ENCODE results near the gene BHLHE40. TPM values are rescaled to one million over a fixed set of nuclear protein-coding genes. Genes with fewer than 3 reads are reported as not detected.

Gene BHLHE40
- total and polyA plus RNA-seq, 10 of the 15 experiments (the other 5 are each of a cell fraction or from before 2014, with no cell fraction given): 25.2 to 106 (median 51.4) TPM

GRCh38 chr3:5016211-5017161 lies 37.2 kb downstream of the BHLHE40 start (continued):
- TF ChIP-seq RELA (IDR thresholded peaks at IDR 0.05; ENCODE audit: borderline replicate concordance, partially characterized antibody) (no peak), JUND (IDR thresholded peaks at IDR 0.05; ENCODE audit: low read depth, low read length) (no peak), SMARCA5 (IDR thresholded peaks at IDR 0.05) (peak; percentile 90), ZNF622 (IDR thresholded peaks at IDR 0.05) (no peak), E2F8 (IDR thresholded peaks at IDR 0.05; ENCODE audit: low read depth, partially characterized antibody) (no peak), HSF1 (IDR thresholded peaks at IDR 0.05; ENCODE audit: low read depth, low read length) (no peak), CREB1 (IDR thresholded peaks at IDR 0.05; ENCODE audit: low read depth) (no peak), PKNOX1 (IDR thresholded peaks at IDR 0.05) (peak; percentile 73), NR2F1 (conservative IDR thresholded peaks at IDR 0.05) (peak; percentile 45; the same call in 1 of the 2 replicates), GABPA (IDR thresholded peaks at IDR 0.05; ENCODE audit: low read depth) (no peak), POU2F2 (IDR thresholded peaks at IDR 0.05; ENCODE audit: borderline replicate concordance, low read depth, low read length) (no peak), KLF5 (IDR thresholded peaks at IDR 0.05; ENCODE audit: partially characterized antibody) (no peak), ZNF592 (IDR thresholded peaks at IDR 0.05) (no peak), MEF2B (IDR thresholded peaks at IDR 0.05; ENCODE audit: partially characterized antibody, poor library complexity, severe bottlenecking) (peak; percentile 15), ASH2L (IDR thresholded peaks at IDR 0.05; ENCODE audit: borderline replicate concordance, low read depth) (no peak), JUNB (IDR thresholded peaks at IDR 0.05) (peak; percentile 39), SPI1 (IDR thresholded peaks at IDR 0.05; ENCODE audit: borderline replicate concordance, insufficient read depth, low read depth, low read length) (peak; percentile 70; the same call in 1 of the 2 replicates), CHD1 (IDR thresholded peaks at IDR 0.05; ENCODE audit: low read depth, low read length) (no peak)

All from GM12878 (cell line).